Measurements from ENCODE around the gene ACAP3. TPM values are rescaled to one million over a fixed set of nuclear protein-coding genes. Genes with fewer than 3 reads are reported as not detected.

Gene ACAP3
- total and polyA plus RNA-seq, 2 experiments from 2014 or later: 8.1 to 31.9 TPM

DNA sequence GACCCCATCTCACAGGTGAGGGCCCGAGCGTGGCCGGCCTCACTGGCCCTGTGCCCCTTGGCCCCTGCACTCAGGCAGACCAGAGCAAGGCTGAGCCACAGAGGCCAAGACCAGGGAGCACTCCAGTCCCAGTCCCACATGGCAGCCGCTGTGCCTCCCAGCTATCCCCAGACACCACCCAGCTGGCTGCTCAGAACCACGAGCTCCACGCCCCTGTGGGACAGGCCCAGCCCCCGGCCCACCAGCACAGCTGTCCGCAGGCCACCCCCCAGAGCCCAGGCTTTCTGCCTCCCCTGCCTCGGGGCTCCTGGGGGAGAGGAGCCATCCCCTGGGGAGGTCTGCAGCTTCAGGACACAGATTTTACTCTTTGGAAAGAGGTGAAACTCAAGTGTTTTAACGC, 52.1 kb downstream of the ACAP3 start (continued):
- TF ChIP-seq, protein P1, sequence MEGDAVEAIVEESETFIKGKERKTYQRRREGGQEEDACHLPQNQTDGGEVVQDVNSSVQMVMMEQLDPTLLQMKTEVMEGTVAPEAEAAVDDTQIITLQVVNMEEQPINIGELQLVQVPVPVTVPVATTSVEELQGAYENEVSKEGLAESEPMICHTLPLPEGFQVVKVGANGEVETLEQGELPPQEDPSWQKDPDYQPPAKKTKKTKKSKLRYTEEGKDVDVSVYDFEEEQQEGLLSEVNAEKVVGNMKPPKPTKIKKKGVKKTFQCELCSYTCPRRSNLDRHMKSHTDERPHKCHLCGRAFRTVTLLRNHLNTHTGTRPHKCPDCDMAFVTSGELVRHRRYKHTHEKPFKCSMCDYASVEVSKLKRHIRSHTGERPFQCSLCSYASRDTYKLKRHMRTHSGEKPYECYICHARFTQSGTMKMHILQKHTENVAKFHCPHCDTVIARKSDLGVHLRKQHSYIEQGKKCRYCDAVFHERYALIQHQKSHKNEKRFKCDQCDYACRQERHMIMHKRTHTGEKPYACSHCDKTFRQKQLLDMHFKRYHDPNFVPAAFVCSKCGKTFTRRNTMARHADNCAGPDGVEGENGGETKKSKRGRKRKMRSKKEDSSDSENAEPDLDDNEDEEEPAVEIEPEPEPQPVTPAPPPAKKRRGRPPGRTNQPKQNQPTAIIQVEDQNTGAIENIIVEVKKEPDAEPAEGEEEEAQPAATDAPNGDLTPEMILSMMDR (conservative IDR thresholded peaks at IDR 0.05; ENCODE audit: low read depth in 2 of 2): no peak
- TF ChIP-seq, protein P2, sequence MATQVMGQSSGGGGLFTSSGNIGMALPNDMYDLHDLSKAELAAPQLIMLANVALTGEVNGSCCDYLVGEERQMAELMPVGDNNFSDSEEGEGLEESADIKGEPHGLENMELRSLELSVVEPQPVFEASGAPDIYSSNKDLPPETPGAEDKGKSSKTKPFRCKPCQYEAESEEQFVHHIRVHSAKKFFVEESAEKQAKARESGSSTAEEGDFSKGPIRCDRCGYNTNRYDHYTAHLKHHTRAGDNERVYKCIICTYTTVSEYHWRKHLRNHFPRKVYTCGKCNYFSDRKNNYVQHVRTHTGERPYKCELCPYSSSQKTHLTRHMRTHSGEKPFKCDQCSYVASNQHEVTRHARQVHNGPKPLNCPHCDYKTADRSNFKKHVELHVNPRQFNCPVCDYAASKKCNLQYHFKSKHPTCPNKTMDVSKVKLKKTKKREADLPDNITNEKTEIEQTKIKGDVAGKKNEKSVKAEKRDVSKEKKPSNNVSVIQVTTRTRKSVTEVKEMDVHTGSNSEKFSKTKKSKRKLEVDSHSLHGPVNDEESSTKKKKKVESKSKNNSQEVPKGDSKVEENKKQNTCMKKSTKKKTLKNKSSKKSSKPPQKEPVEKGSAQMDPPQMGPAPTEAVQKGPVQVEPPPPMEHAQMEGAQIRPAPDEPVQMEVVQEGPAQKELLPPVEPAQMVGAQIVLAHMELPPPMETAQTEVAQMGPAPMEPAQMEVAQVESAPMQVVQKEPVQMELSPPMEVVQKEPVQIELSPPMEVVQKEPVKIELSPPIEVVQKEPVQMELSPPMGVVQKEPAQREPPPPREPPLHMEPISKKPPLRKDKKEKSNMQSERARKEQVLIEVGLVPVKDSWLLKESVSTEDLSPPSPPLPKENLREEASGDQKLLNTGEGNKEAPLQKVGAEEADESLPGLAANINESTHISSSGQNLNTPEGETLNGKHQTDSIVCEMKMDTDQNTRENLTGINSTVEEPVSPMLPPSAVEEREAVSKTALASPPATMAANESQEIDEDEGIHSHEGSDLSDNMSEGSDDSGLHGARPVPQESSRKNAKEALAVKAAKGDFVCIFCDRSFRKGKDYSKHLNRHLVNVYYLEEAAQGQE (IDR thresholded peaks at IDR 0.05; ENCODE audit: unreplicated experiment): no peak
- no peak for TF ChIP-seq EZH2 (IDR thresholded peaks at IDR 0.05; ENCODE audit: low read depth, unreplicated experiment)
- TF ChIP-seq, protein P3, sequence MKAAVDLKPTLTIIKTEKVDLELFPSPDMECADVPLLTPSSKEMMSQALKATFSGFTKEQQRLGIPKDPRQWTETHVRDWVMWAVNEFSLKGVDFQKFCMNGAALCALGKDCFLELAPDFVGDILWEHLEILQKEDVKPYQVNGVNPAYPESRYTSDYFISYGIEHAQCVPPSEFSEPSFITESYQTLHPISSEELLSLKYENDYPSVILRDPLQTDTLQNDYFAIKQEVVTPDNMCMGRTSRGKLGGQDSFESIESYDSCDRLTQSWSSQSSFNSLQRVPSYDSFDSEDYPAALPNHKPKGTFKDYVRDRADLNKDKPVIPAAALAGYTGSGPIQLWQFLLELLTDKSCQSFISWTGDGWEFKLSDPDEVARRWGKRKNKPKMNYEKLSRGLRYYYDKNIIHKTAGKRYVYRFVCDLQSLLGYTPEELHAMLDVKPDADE (IDR thresholded peaks at IDR 0.05): no peak

DNA sequence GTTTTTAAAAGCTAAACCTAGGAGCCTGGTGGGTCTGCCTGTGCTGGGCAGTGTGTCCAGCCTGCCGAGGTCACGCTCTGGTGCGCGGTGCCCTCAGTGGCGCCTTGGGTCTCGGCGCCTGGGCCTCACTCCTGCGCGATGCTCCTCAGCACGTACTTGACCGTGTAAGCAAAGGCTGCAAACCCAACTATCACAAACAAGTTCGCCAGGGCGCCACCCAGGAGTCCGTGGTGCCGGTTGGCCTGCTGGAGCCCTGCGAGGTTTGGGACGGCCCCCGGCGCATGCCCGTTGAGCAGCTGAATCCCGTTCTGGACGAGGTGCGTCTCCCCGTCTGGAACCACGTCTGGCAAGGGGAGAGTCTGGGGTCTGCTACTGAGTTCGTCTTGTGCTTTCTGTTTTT, 52.7 kb downstream of the ACAP3 start:
- Histone ChIP-seq H3K79me2 (replicated peaks; ENCODE audit: insufficient read depth) (peaks cover 2% of the 10 kb centered on the region; the same call in 1 of the 2 replicates), H4K20me1 (replicated peaks; ENCODE audit: insufficient read depth) (peaks cover 2% of the 10 kb centered on the region), H3K36me3 (ENCODE audit: insufficient read depth) (peaks cover 6% of the 10 kb centered on the region; the same call in 1 of the 2 replicates), H3K27me3 (ENCODE audit: insufficient read depth) (no peaks in the 10 kb centered on the region), H2AFZ (no peak overlapping the region), H3K4me1 (ENCODE audit: insufficient read depth) (peaks cover 9% of the 10 kb centered on the region), H3F3A (replicated peaks; ENCODE audit: low read depth) (peaks cover 13% of the 10 kb centered on the region; the same call in 1 of the 2 replicates), H3K4me3 (no peak overlapping the region), H3K9me2 (ENCODE audit: insufficient read depth) (no peaks in the 10 kb centered on the region), H3K27ac (ENCODE audit: low read depth) (no peak overlapping the region), H3K4me2 (no peak overlapping the region)
- H3K27ac Mint-ChIP-seq: no peak overlapping the region
- ATAC-seq: no peak
- no peak overlapping the region for H3K4me3 Mint-ChIP-seq
- DNase-seq (ENCODE audit: low spot score): no peak
- H3K4me1 Mint-ChIP-seq: peaks cover 24% of the 10 kb centered on the region
- H3K27me3 Mint-ChIP-seq (ENCODE audit: insufficient read depth, low read depth, poor library complexity): peaks cover 8% of the 10 kb centered on the region
- peaks cover 55% of the 10 kb centered on the region for H3K36me3 Mint-ChIP-seq (ENCODE audit: low read depth)
- no peaks in the 10 kb centered on the region for H3K9me3 Mint-ChIP-seq
- TF ChIP-seq ZNF114 (CRISPR knock-in tag; IDR thresholded peaks at IDR 0.05) (no peak), STAT1 (IDR thresholded peaks at IDR 0.05; ENCODE audit: unreplicated experiment) (no peak), CREB1 (CRISPR knock-in tag; IDR thresholded peaks at IDR 0.05; ENCODE audit: low read depth) (no peak), ZNF331 (CRISPR knock-in tag; IDR thresholded peaks at IDR 0.05; ENCODE audit: low read depth) (no peak), JUNB (IDR thresholded peaks at IDR 0.05; ENCODE audit: unreplicated experiment) (no peak)
- TF ChIP-seq, protein P1 (conservative IDR thresholded peaks at IDR 0.05; ENCODE audit: low read depth in 2 of 2): no peak
- TF ChIP-seq, protein P4, sequence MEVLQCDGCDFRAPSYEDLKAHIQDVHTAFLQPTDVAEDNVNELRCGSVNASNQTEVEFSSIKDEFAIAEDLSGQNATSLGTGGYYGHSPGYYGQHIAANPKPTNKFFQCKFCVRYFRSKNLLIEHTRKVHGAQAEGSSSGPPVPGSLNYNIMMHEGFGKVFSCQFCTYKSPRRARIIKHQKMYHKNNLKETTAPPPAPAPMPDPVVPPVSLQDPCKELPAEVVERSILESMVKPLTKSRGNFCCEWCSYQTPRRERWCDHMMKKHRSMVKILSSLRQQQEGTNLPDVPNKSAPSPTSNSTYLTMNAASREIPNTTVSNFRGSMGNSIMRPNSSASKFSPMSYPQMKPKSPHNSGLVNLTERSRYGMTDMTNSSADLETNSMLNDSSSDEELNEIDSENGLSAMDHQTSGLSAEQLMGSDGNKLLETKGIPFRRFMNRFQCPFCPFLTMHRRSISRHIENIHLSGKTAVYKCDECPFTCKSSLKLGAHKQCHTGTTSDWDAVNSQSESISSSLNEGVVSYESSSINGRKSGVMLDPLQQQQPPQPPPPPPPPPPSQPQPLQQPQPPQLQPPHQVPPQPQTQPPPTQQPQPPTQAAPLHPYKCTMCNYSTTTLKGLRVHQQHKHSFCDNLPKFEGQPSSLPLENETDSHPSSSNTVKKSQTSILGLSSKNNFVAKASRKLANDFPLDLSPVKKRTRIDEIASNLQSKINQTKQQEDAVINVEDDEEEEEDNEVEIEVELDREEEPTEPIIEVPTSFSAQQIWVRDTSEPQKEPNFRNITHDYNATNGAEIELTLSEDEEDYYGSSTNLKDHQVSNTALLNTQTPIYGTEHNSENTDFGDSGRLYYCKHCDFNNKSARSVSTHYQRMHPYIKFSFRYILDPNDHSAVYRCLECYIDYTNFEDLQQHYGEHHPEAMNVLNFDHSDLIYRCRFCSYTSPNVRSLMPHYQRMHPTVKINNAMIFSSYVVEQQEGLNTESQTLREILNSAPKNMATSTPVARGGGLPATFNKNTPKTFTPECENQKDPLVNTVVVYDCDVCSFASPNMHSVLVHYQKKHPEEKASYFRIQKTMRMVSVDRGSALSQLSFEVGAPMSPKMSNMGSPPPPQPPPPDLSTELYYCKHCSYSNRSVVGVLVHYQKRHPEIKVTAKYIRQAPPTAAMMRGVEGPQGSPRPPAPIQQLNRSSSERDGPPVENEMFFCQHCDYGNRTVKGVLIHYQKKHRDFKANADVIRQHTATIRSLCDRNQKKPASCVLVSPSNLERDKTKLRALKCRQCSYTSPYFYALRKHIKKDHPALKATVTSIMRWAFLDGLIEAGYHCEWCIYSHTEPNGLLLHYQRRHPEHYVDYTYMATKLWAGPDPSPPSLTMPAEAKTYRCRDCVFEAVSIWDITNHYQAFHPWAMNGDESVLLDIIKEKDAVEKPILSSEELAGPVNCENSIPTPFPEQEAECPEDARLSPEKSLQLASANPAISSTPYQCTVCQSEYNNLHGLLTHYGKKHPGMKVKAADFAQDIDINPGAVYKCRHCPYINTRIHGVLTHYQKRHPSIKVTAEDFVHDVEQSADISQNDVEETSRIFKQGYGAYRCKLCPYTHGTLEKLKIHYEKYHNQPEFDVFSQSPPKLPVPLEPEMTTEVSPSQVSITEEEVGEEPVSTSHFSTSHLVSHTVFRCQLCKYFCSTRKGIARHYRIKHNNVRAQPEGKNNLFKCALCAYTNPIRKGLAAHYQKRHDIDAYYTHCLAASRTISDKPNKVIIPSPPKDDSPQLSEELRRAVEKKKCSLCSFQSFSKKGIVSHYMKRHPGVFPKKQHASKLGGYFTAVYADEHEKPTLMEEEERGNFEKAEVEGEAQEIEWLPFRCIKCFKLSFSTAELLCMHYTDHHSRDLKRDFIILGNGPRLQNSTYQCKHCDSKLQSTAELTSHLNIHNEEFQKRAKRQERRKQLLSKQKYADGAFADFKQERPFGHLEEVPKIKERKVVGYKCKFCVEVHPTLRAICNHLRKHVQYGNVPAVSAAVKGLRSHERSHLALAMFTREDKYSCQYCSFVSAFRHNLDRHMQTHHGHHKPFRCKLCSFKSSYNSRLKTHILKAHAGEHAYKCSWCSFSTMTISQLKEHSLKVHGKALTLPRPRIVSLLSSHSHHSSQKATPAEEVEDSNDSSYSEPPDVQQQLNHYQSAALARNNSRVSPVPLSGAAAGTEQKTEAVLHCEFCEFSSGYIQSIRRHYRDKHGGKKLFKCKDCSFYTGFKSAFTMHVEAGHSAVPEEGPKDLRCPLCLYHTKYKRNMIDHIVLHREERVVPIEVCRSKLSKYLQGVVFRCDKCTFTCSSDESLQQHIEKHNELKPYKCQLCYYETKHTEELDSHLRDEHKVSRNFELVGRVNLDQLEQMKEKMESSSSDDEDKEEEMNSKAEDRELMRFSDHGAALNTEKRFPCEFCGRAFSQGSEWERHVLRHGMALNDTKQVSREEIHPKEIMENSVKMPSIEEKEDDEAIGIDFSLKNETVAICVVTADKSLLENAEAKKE (CRISPR knock-in tag; IDR thresholded peaks at IDR 0.05): no peak

Data from GM23338 (cell line).